Embryonic facial prominence (tissue), 1 donor: Measurements from ENCODE around the gene OR4N5.
"Not testable (repeated sequence)": the region's sequence is repeated elsewhere in the genome, so short reads cannot be mapped to it uniquely, and the experiment has no call there.

Source experiments
- DNase-seq: peaks from one replicate; pipeline ENCODE4 v3.0.0-alpha.2; 2016; ENCODE audit errors: extremely low spot score

Gene OR4N5, protein sequence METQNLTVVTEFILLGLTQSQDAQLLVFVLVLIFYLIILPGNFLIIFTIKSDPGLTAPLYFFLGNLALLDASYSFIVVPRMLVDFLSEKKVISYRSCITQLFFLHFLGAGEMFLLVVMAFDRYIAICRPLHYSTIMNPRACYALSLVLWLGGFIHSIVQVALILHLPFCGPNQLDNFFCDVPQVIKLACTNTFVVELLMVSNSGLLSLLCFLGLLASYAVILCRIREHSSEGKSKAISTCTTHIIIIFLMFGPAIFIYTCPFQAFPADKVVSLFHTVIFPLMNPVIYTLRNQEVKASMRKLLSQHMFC

DNA sequence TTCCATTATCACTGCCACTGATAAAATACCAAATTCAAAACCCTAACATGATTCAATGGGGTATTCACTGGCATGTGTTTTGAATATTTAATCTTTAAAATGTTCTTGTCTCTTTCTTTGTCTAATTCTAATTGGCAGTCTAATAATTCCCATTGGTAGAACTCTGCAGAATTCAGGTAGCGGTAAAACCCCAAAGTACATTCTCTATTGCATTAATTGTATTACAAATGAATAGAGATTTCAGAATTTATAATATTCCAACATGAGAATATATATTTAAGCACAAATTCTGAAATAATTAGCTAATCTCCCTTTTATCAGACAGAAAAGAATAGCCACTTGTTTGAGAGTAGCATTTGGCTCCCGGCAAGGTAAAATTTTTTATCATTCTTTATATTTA is at the start of gene OR4N5:
Gene OR4N5 (plus strand): TSS at position 301 of the 400 bp plus-strand sequence. CDS start 4,916 bp downstream, outside the sequence.
- no peak for DNase-seq

DNA sequence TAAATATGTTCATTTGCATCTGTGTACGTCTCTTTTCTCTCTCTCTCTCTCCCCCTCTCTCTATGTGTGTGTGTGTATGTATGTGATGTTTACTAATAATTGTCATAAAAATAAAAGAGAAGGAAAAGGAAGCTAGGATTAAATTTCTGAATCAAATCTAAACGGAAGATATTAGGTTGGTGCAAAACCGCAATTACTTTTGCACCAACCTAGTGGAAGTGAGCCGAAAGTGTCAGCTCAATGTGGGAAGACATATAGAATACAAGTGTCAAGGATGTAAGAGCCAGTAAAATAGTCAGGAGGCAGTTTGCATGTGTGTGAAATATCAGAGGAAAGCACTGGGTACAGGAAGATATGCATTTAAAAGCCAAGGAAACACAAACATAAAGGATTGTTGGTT is 46.6 kb upstream of the OR4N5 start:
- DNase-seq, result no peak

DNA sequence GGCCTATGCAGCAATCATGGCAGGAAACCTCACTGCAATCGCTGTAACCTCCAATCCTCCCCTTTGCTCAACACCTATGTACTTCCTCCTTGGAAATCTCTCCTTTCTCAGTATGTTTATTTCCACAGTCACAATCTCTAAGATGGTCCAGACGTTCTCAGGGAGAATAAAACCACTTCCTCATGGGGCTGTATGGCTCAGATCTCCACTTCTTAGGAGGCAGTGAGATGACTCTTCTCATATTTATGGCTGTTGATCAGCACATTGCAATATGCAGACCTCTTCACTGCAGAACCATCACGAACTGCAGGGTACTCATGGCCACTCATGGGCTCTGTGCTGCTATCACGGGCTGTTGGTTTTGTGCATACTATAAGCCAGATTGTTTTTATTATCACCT is 45.2 kb upstream of the OR4N5 start:
- no peak for DNase-seq

DNA sequence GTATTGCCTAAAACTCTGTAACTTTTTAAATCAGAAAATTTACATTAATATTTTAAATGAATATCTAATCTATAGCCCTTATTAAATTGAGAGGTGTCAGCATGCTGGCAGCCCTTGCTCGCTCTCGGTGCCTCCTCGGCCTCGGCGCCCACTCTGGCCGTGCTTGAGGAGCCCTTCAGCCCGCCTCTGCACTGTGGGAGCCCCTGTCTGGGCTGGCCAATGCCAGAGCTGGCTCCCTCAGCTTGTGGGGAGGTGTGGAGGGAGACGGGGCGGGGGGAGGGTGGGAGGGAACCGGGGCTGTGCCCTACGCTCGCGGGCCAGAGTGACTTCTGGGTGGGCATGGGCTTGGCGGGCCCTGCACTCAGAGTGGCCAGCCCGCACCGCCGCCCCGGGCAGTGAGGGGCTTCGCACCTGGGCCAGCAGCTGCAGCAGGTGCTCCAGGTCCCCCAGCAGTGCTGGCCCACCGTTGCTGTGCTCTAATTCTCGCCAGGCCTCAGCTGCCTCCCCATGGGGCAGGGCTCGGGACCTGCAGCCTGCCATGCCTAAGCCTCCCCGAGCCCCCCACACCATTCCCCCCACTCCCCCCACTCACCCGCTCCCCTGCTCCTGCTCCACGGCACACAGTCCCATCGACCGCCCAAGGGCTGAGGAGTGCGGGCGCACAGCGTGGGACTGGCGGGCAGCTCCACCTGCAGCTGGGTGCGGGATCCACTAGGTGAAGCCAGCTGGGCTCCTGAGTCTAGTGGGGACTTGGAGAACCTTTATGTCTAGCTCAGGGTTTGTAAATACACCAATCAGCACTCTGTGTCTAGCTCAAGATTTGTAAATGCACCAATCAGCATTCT is 39.5 kb upstream of the OR4N5 start:
- not testable (repeated sequence) for DNase-seq

DNA sequence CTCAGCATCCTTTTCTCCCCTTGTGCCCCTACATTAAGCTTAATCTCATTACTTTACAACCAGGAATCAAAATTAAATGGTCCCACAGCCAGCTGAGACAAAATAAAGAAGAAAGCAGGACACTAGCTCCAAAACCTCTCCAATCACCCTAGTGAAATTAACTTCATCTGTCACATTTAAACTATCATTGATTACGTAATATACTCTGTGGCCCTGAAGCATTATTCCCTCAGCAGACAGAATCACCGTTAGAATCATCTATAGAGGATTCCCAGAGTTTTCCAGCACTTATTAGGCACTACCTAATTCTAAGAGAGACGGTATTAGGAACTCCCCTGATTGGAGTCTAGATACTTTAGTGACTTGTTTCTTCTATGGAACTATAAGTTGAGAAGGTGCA is 28.2 kb upstream of the OR4N5 start, which contains the start of gene OR4K17:
Gene OR4K17 (plus strand): TSS at position 302 of the 400 bp plus-strand sequence. CDS start 6,761 bp downstream, outside the sequence.
- no peak for DNase-seq

DNA sequence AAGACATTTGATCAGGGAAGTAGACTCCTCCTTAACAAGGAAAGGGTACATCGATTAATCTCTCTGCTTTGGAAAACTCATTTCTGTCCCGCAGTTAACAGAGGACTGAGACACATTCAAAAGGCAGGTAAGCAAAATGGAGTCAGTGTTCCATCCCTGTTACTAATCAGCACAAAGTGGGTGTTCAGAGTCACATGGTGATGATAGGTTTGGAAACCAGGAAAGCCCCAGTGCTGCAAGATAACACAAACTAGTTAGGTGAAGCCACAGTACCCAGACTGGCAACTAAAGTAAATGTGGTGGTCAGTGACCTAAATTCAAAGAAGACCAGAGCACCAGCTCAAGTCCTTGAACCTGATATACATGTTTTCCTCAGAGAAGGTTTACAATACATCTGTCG is 26.3 kb upstream of the OR4N5 start:
- no peak for DNase-seq

DNA sequence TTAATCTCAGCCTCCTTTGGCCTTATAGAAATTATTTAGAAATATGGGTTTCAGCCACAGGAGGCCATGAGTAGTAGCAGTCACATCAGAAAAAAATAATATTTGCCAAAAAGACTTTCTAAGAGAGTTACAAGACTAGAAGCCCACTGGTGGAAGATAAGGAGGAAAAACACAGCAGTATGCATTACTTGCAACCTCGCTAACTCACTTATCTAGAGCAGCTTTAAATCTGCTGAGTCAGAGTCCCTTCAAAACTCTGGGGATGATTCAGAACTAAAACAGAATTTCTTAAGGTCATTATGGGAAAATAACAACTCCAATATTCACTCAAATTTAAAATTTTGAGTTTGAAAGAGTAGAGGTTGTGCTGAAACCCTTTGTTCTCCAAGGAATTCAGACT is 21.9 kb upstream of the OR4N5 start:
- no peak for DNase-seq

DNA sequence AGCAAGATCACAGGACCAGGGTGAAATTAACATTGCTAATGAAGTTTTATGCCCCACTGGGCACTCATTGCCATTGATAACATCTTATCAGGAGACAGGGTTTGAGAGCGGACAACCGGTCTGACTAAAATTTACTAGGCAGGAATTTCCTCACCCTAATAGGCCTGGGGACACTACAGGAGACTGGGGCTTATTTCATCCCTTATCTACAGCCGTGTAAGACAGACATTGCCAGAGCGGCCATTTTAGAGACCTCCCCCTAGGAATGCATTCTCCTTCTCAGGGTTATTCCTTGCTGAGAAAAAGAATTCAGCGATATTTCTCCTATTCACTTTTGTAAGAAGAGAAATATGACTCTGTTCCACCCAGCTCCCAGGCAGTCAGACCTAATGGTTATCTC is 19.8 kb upstream of the OR4N5 start:
- no peak for DNase-seq

DNA sequence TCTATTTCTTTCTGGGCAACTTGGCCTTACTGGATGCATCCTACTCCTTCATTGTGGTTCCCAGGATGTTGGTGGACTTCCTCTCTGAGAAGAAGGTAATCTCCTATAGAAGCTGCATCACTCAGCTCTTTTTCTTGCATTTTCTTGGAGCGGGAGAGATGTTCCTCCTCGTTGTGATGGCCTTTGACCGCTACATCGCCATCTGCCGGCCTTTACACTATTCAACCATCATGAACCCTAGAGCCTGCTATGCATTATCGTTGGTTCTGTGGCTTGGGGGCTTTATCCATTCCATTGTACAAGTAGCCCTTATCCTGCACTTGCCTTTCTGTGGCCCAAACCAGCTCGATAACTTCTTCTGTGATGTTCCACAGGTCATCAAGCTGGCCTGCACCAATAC is 5.3 kb downstream of the OR4N5 start:
- DNase-seq, result no peak

DNA sequence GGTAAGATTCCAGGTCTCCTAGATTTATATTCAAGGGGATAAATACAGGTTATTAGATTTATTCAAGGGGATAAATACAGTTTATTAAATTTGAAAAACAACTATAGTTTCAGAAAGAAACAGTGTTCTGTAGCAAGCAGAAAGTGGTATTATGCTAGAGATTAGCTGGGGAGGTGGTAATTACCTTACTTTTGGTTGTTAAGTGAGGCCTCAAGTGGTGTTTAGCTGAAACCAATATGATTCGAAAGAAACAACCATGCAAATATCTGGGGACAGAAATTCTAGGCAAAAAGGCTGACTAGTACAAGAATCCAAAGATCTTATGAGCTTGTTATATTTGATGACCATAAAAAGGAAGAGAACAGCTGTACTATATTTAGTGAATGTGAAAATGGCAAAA is 6.2 kb downstream of the OR4N5 start:
- no peak for DNase-seq

DNA sequence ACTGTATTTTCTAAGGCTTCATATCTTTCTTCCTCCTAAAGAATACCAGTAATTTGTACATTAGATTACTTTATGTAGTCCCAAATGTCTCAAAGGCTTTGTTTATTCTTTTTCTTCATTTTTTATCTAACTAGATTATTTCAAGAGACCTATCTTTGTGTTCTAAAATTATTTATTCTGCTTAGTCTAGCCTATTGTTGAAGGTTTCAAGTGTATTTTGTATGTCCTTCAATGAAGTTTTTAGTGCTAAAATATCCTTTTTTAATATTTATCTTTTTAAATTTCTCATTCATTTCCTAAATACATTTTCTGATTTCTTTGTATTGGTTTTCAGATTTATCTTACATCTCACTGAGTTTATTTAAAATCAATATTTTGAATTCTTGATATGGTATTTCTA is 25.8 kb downstream of the OR4N5 start:
- no peak for DNase-seq

DNA sequence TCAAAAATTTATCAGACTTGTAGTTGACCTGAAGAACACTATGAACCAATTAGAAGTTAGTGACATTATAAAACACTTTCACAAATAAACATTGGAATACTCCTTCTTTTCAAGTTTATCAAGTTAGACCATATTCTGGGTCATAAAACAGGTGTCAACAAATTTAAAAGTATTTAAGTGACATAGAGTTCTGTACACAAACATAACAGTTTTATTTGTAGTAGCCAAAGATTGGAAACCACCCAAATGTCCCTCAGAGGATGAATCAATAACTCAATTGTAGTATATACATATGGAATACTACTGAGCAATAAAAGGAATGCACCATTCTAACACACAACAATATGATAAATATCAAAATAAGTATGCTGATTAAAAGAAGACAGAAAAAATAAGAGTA is 28.5 kb downstream of the OR4N5 start:
- DNase-seq, result no peak

DNA sequence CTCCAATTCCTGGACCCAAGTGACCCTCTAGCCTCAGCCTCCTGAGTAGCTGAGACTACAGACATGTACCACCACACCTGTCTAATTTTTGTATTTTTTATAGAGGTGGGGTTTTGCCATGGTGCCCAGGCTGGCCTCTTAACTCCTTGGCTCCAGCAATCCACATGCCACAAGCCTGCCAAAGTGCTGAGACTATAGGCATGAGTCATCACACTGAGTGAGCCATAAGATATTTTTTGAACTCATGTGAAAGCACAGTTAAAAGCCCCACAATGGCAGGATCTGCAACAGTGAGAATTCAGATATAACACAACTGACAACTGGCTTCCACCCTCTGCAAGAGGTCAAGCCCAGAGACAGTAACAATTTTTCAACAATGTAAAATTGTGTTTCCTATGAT is 31.2 kb downstream of the OR4N5 start:
- not testable (repeated sequence) for DNase-seq

DNA sequence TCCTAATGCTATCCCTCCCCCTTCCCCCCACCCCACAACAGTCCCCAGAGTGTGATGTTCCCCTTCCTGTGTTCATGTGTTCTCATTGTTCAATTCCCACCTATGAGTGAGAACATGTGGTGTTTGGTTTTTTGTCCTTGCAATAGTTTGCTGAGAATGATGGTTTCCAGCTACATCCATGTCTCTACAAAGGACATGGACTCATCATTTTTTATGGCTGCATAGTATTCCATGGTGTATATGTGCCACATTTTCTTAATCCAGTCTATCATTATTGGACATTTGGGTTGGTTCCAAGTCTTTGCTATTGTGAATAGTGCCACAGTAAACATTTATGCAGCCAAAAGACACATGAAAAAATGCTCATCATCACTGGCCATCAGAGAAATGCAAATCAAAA is 35.6 kb downstream of the OR4N5 start:
- DNase-seq, result not testable (repeated sequence)

DNA sequence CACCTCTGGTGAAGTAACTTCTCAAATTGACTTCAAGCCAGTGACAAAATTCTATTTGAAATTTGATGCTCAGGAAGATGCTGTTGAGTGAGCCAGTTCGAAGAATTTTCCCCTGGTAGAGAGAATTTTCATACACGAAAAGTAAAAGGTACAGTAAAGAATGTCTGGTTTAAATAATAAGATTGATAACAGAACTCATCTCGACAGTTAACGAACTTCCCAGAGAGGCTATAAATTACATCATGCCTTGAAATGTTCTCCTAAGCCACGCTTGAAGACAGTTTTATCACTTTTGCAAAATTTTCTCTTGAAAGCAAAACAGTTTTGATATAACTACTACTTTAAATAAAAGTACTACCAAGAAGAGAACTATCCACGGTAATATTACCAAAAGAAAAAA is 37.7 kb downstream of the OR4N5 start:
- DNase-seq, result no peak

DNA sequence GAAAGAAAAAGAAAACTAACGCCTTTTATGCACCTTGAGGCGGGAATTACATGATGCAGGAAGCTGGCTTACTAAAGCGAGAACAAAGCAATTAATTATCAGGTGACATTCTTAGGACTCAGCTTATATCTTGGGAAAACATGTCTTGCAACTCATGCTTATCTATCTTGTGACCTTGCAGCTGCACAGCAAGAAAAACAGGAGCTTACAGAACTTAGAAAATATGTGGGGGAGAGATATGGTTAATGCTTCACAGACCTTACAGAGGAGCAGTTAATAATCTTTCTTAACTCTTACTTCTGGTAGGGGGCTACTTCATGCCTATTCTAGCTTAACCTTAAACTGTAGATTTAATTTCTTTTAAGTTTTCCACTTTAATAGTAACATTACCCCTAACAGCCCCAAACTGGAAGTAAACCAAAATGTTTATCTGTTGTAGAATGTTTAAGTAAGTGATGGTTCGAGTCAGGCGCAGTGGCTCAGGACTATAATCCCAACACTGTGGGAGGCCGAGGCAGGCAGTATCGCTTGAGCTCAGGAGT is 38.9 kb downstream of the OR4N5 start:
- DNase-seq, result no peak

DNA sequence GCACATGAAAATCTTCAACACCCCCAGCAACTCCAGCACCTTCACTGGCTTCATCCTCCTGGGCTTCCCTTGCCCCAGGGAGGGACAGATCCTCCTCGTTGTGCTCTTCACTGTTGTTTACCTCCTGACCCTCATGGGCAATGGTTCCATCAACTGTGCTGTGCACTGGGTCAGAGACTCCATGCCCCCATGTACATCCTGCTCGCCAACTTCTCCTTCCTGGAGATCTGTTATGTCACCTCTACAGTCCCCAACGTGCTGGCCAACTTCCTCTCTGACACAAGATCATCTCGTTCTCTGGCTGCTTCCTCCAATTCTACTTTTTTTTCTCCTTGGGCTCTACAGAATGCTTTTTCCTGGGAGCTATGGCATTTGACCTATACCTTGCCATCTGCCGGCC is 40.6 kb downstream of the OR4N5 start:
- no peak for DNase-seq

DNA sequence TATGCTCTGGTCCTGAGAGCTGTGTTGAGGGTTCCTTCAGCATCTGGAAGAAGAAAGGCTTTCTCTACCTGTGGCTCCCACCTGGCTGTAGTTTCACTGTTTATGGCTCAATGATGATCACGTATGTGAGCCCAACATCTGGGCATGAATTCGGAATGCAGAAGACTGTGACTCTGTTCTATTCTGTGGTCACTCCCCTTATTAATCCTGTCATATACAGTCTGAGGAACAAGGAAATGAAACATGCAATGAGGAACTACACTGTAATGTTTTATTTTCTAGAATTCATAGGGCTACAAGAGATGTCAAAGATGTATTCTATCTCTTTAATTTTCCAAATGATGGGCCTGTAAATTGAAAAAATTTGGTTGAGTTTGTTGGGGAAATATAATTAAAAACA is 41.3 kb downstream of the OR4N5 start:
- no peak for DNase-seq

DNA sequence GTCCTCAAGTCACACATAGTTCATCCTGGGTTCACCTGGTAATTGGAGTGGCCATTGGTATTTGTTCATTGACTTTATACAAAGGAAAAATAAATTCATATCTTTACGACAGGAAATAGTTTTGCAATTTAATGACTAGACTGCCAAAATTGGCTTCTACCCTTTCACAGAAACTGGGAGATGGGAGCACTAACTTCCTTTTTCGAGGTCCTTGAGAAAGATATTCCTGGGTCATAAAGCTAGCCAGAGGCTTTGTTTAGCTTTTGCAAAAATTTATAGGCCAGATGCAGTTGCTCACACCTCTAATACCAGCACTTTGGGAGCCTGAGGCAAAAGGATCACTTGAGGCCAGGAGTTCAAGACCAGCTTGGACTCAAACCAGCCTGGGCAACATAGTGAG is 41.9 kb downstream of the OR4N5 start:
- no peak for DNase-seq

DNA sequence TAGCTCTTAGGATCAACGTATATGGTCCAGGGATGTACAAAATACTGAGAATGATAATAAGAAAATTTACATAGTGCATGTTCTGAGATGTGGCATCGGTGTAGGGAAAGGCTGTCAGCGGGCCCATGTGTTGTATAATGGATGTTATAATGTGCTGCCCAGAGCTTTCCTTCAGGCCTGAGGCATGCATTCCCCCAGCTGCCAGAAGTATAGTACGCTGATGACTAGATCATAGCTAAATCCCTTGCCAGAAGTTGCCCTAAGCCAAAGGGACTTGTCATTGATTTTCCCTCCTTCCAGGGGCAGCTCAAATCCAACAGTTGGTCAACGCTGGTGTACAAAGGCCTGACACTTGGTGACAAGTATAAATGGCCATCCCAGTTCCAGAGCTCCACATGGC is 45.6 kb downstream of the OR4N5 start:
- no peak for DNase-seq

DNA sequence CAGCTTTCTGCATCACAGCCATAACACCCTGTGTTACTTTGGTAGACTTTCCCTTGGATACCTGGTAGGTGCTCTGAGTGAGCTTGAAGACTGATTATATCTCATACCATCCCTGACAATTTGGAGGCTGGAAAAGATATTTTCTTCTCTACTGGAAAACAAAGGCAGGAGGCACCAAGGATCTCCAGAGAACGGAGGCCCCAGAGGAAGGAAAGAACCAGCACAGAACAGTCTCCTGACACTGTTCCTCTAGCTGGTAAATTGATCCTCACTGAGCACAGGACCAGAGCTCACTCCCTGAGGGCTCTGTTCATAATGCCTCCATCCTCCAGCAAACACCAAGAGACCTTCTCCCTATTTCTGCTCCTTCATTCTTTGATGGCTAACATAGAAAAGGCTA is 52.0 kb downstream of the OR4N5 start, which contains the start of gene OR11G2:
Gene OR11G2 (plus strand): TSS at position 301 of the 400 bp plus-strand sequence. CDS start 6,542 bp downstream, outside the sequence.
- DNase-seq, result no peak

DNA sequence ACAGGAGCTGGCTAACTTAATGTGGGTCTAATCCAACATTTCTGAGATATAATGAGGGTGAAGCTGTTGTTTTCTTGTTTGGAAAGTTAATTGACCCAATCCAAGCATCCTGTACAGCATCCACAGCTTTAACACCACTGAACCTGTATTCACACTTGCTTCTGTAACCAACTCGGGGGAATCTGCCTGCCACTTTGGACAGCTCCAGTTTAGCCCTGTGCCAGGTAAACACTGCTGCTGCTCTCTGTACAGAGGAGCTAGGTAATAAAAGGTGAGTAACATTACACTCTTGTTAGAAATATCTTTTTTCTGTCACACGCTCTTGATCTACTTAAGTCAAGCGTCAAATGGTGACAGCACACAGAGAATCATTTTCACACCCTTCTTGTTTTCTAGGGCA is 52.8 kb downstream of the OR4N5 start:
- no peak for DNase-seq

DNA sequence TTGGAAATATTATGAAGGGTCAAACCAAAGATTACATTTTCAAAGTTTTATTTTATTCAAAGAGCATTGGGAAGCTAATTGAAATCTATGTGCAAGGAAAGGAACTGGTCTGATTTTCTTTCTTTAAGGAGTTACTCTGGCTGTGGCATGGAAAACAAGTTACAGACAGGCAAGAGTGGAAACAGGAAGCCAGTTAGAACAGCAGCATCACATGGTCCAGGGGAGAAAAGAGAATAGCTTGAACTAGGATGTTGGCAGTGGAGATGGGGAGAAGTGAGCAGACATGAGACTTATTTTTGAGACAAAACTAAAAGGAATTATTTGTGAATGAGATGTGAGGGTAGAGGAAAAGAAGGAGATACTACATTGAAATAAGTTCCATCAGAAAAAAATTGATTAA is 55.5 kb downstream of the OR4N5 start:
- DNase-seq, result no peak
